GM18858 (cell line): ENCODE measurements around the gene GPR31.
"Not testable (repeated sequence)": the region's sequence is repeated elsewhere in the genome, so short reads cannot be mapped to it uniquely, and the experiment has no call there.

Source experiments
- ATAC-seq: cut with Tn5 transposase; IDR thresholded peaks from one replicate; pipeline ENCODE4 v1.9.1; 2021; ENCODE audit not compliant: unreplicated experiment

Gene GPR31

GRCh38 chr6:167157863-167158262, at the start of gene GPR31:
GPR31 (minus strand) TSS chr6:167157980; CDS start chr6:167157831, 149 bp downstream.
- ATAC-seq = no peak

- ATAC-seq = no peak
Measured at GRCh38 chr6:167207527-167207926, 49.7 kb upstream of the GPR31 start.

- ATAC-seq = not testable (repeated sequence)
Measured at GRCh38 chr6:167205316-167205715, 47.5 kb upstream of the GPR31 start.

GRCh38 chr6:167204059-167204348, 46.2 kb upstream of the GPR31 start:
- not testable (repeated sequence) for ATAC-seq

- not testable (repeated sequence) for ATAC-seq
Measured at GRCh38 chr6:167203261-167204058, 45.7 kb upstream of the GPR31 start.

GRCh38 chr6:167202613-167203012, 44.8 kb upstream of the GPR31 start:
- ATAC-seq = not testable (repeated sequence)

GRCh38 chr6:167200806-167201205, 43.0 kb upstream of the GPR31 start:
- no peak for ATAC-seq

GRCh38 chr6:167195941-167196610, 38.3 kb upstream of the GPR31 start:
- ATAC-seq = not testable (repeated sequence)

GRCh38 chr6:167193515-167194125, 35.8 kb upstream of the GPR31 start:
- not testable (repeated sequence) for ATAC-seq

- ATAC-seq = not testable (repeated sequence)
Measured at GRCh38 chr6:167191043-167191583, 33.3 kb upstream of the GPR31 start.

GRCh38 chr6:167187275-167187674, 29.5 kb upstream of the GPR31 start:
- not testable (repeated sequence) for ATAC-seq

GRCh38 chr6:167185101-167185500, 27.3 kb upstream of the GPR31 start:
- ATAC-seq = not testable (repeated sequence)

- ATAC-seq = peak; percentile 78
Measured at GRCh38 chr6:167182913-167183314, 25.1 kb upstream of the GPR31 start.

- not testable (repeated sequence) for ATAC-seq
Measured at GRCh38 chr6:167181351-167181750, 23.6 kb upstream of the GPR31 start.

- ATAC-seq = not testable (repeated sequence)
Measured at GRCh38 chr6:167180086-167180485, 22.3 kb upstream of the GPR31 start.

- ATAC-seq = not testable (repeated sequence)
Measured at GRCh38 chr6:167178896-167179655, 21.3 kb upstream of the GPR31 start.

- not testable (repeated sequence) for ATAC-seq
Measured at GRCh38 chr6:167177271-167177670, 19.5 kb upstream of the GPR31 start.

GRCh38 chr6:167172011-167172410, 14.2 kb upstream of the GPR31 start:
- not testable (repeated sequence) for ATAC-seq

- not testable (repeated sequence) for ATAC-seq
Measured at GRCh38 chr6:167171300-167171699, 13.5 kb upstream of the GPR31 start.

- ATAC-seq = not testable (repeated sequence)
Measured at GRCh38 chr6:167169867-167170266, 12.1 kb upstream of the GPR31 start.

GRCh38 chr6:167168296-167168695, 10.5 kb upstream of the GPR31 start:
- ATAC-seq = not testable (repeated sequence)
